Measurements from ENCODE around the gene TBC1D10A.

DNA sequence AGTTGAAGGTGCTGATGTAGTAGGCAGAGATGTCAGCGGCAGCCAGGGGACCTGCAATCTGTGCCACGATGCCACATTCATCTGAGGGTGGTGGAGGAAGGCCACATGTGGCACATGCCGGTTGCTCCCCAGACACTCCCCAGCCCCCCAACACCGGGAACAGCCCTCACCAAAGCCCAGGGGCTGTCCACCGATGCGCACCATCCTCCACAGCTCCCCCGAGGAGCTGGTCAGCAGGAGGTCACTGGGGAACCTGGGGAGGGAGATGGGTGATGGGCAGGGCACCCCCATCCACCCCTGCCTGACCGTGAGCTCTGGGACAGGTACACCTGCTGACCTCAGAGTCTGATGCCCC is 40.9 kb downstream of the TBC1D10A start:
- TF ChIP-seq, protein P1, sequence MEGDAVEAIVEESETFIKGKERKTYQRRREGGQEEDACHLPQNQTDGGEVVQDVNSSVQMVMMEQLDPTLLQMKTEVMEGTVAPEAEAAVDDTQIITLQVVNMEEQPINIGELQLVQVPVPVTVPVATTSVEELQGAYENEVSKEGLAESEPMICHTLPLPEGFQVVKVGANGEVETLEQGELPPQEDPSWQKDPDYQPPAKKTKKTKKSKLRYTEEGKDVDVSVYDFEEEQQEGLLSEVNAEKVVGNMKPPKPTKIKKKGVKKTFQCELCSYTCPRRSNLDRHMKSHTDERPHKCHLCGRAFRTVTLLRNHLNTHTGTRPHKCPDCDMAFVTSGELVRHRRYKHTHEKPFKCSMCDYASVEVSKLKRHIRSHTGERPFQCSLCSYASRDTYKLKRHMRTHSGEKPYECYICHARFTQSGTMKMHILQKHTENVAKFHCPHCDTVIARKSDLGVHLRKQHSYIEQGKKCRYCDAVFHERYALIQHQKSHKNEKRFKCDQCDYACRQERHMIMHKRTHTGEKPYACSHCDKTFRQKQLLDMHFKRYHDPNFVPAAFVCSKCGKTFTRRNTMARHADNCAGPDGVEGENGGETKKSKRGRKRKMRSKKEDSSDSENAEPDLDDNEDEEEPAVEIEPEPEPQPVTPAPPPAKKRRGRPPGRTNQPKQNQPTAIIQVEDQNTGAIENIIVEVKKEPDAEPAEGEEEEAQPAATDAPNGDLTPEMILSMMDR (conservative IDR thresholded peaks at IDR 0.05 in 1 of 2, IDR thresholded peaks at IDR 0.05 in 1 of 2; ENCODE audit: extremely low read depth in 1 of 2, insufficient read depth in 1 of 2, low read depth in 1 of 2, low read length in 2 of 2): no peak
- TF ChIP-seq EZH2 (IDR thresholded peaks at IDR 0.05; ENCODE audit: borderline replicate concordance, low read length): no peak

All from mammary epithelial cell (primary cell).